GM19452 (cell line): ENCODE data around the gene SMIM44.

Source experiments
- ATAC-seq: cut with Tn5 transposase; IDR thresholded peaks from one replicate; pipeline ENCODE4 v1.9.1; 2021; ENCODE audit not compliant: unreplicated experiment

The SMIM44 gene

DNA sequence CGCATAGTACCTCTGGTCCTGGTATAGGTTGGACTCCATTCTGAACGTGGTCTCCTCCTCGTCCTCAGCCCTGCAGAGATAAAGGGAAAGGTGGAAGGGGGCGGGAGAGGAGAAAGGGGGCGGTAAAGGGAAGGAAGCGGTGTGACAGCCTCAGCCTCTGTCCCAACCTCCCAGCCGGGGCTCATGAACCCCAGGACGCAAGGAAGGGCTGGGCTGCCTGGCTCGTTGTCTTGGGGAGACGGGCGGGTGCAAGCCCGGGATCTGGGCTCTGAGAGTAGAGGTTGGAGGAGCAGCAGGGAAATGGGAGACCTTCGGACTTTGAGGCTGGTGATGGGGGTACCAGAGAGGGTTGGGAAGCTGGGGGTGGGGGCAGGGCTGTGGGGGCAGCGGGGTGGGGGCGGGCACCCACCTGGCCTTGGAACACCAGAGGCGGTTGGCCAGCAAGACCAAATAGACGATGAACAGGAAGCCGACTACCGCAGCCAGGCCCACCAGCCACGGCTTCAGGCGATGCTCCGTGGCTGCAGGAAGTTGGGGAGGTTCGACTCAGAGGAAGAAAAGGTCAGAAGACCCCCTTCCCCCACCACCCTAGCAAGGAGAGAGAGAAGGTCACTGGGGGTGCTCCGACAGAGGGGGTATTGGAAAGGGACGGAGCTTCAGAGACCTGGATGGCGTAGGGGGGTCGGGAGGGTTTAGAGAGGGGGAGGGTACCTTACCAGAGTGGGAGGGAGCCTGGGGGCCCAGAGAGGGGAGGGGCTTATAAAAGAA lies 4.6 kb downstream of the SMIM44 start:
- no peak for ATAC-seq

DNA sequence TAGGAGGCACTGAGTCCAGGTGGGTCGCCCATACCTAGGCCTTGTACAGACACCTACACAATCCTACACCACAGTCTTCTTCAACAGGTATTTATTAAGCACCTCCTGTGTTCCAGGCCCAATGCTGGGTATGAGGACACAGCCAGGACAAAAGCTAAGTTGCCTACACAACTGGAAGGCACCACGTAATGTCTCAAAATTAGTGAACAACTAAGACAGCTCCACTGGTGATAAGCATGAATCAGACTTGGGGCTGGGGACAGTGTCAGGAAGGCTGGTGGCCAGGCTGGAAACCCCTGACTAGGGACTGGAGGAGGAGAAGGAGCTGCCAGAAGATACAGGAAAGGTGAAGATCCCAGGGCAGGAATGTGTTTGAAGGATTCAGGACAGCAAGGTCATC lies 5.3 kb downstream of the SMIM44 start:
- no peak for ATAC-seq

DNA sequence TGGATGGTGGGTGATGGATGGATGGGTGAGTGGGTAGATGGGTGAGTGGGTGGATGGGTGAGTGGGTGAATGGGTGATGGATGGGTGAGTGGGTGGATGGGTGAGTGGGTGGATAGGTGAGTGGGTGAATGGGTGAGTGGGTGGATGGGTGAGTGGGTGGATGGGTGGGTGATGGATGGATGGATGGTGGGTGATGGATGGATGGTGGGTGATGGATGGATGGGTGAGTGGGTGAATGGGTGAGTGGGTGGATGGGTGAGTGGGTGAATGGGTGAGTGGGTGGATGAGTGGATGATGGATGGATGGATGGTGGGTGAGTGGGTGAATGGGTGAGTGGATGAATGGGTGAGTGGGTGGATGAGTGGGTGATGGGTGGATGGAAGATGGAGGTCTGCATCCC lies 5.7 kb downstream of the SMIM44 start:
- no peak for ATAC-seq

DNA sequence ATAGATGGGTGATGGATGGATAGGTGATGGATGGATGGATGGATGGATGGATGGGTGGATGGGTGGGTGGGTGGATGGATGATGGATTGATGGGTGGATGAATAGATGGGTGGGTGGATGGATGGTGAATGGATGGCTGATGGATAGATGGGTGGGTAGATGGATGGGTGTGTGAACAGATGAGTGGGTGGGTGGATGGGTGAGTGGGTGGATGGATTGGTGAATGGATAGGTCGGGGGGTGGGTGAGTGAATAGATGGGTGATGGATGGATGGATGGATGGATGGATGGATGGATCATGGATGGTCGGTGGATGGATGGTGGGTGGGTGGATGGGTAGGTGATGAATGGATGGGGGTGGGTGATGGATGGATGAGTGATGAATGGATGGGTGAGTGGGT lies 6.4 kb downstream of the SMIM44 start:
- no peak for ATAC-seq

DNA sequence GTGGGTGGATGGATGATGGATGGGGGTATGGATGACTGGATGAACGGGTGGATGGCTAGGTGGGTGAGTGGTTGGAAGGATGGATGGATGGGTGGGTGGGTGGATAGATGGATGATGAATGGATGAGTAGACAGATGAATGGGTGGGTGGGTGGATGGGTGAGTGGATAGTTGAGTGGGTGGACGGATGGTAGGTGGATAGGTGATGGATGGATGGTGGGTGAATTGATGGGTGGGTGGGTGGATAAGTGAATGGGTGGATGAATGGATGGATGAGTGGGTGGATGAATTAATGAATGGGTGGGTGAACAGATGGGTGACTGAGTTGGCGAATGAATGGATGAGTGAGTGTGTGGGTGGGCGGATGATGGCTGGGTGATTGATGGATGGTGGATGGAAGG lies 7.8 kb downstream of the SMIM44 start:
- no peak for ATAC-seq

DNA sequence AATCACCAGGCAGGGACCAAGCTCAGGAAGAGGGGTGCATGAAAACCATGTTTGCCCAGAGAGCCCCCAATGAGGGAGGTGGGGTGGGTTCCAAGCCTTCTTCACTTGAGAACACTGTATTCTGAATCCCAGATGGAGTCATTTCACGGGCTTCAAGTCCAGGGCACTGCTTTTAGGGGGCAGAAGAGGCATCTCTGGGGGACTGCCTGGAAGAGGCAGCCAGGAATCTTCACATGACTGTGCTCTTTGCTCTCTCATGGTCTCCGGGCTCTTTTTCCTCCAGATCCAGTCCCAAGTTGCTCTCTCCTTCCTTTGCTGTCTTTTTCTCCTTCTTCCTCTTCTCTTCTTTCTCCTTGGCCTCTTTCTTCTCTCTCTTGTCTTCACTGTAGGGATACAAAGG lies 8.6 kb downstream of the SMIM44 start:
- no peak for ATAC-seq

DNA sequence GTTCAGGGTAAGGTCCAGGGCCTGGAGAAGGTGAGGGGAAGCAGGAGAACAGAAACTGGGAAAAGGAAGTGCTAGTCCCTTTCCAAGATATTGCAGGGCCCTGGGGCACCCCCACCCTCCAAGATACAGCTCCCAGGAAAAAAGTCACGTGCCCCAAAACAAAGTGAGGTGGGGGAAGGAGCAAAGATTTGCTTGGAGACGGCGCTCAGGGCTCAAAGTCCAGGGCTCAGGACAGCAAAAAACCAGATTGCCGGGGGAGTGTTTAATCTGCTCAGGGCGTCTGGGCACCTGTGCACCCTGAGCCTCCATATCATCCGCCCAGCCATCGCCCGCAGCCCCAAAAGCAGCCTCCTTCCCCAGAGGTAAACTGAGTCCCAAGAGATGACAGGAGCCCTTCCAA lies 9.2 kb downstream of the SMIM44 start:
- no peak for ATAC-seq

DNA sequence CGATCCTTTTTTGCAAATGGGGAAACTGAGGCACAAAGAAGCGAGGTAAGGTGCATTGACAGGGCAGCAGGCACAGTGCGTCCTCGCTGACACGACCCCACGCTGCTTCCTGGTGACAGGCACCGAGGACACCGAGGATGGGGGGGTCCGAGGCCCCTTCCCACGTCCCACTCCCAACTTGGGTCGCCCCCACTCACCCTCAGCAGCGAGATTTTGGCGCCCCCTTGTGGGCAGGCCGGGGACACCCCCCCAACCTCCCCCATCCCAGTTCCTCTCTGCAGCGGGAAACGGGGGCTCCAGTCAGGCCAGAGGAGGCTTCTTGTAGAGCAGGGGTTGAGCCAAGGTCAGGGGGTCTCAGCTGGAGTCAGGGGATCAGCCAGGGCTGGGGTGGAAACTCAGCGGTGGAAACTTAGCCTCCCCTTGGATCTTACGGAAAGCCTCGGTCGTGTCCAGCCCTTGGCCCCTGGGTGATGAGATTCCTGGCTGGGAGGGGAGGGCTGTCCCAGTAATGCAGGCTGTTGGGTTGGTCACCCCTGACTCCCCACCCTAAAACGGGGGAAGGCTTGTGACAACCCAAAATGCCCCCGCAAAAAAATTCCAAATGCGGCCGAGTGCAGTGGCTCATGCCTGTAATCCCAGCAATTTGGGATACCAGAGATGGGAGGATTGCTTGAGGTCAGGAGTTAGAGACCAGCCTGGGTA lies 11.1 kb downstream of the SMIM44 start:
- ATAC-seq: no peak

DNA sequence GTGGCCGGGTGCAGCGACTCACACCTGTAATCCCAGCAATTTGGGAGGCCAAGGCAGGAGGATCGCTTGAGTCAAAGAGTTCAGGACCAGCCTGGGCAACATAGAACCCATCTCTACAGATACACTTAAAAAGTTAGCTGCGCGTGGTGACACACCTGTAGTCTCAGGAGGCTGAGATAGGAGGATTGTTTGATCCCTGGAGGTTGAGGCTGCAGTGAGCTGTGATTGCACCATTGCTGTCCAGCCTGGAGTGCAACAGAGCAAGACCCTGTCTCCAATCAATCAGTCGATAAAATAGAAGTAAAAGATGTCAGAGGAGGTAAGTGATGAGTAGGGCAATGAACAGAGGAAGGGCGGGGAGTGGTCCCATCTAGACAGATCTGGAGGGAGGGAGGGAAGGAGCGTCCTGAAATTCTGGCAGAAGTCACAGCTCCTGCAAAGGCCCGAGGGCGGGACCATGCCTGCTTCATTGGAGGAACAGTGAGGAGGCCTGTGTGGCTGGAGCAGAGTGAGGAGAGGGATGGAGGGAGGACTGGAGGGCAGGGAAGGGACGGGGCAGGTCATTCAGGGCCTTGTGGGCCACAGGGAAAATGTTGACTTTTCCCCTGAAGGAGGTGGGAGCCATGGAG lies 12.6 kb downstream of the SMIM44 start:
- ATAC-seq: no peak

DNA sequence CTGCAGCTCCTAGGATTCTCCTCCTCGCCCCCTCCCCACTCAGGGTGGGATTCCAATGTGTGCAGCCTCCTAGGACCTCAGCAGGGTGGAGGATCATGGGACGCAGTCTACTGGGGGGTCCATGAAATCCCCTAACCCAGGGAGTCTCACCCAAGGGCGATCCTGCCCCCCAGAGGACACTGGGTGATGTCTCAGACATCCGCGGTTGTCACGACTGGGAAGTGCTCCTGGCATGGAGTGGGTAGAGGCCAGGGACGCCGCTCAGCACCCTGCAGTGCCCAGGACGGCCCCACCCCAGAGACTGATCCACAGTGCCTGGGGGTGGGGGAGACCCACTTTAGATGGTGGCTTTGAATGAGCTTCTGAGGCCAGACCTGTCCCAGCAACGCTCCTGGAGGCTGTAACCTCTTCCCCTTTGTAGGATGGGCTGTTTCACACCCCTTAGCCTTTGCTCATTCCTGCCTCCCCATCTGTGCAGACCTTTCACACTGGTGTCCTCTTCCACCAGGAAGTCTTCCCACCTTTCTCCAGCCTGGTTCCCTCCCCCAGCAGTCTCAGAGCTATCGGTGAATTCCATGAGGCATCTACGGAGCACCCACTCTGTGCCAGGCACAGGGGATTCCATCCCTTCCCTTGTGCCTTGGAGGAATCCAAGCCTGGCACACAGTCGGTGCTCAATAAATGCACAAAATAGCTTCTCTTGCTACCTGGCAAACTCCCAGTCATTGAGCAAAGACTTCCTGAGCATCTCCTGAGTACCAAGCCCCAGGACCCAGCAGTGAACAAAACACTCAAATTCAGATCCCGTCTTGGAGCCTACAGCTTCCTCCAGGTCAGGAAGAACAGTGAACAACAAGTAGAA lies 13.4 kb downstream of the SMIM44 start:
- ATAC-seq: no peak

DNA sequence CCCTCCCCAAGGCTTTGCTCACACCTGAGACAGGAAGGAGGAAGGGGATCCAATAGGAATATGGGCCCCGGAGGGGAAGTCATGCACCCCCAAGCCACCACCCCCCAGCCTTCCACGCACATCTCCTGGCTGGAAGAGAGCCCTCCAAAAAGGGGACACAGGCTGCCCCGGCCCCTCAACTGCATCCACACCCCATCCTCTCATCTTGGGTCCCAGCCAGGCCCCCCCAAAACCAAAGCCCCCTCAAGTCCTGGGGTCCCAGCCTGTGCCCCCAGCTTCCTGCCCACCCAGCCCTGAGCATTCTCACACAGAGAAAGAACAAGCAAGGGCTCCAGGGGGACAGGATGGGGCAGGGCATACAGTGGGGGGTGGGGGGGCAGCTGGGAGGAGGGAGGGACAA lies 15.0 kb downstream of the SMIM44 start:
- ATAC-seq: no peak

DNA sequence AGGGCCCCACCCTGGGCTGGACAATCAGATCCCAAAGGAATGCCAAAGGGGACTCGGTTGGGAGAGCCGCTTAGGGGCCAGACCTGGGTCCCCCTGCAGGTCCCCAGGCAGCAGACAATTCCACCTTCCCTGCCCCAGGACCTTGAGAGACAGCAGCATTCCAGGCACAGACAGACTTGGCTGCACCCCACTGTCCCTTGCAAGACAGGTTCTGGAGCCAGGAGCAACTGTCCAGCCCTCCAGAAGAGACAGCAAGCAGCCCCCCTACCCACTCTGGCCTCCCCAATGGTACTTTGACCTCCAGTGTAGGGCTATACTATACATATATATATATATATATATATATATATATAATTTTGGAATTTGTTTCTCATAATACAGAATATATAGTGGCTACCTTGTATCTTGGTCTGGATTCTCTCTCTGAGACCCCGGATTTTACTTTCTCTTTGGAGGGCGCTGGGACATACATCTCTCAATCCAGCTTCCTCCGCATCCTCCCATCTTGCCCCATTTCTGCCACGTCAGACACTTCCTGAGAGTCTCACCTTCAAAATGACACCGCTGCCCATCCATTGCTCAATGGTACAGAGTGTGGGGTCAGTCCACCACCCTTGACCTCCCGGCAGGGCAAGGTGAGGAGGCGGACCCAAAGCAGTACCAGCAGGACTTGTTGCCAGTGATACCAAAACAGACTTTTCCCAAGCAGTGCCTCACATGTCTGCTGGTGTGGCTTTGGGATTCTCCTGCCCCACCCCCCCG lies 15.6 kb downstream of the SMIM44 start:
- no peak for ATAC-seq

DNA sequence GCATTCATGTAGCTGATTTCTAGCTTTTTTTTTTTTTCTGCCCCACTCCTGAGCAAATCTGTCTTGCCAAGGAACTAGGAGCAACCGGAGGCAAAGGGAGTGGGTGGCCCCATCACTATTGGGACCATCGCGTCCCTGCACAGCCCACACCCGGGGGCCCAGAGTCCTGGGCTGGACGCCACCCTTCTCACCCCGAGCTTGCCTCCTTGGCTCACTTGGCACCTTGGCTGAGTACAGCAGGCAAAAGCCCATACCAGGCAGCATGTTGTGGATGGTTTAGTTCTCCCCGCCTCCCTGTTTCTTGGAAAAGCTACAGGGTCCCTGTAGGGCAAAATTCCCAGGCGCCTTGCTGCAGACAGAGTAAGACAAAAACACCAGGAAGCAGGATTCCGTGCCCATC lies 16.6 kb downstream of the SMIM44 start:
- no peak for ATAC-seq

DNA sequence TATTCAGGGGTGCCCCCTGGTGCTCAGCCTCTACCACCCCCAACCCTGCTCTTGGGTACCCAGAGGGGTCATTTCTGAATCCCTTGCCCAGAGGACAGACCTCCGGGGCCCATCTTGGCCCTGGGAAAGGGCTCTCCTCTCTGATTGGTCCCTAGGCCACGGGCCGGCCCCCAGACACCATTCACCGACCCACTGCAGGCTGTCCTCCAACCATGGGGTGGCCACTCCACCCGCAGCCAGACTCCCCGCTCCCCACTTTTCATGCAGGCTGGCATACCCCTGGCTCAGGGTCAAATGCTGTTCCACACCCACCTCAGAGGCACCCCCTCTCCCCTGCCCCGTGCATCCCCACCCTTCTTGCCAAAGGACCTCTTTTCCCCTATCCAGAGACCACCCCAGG lies 17.7 kb downstream of the SMIM44 start:
- ATAC-seq: no peak

DNA sequence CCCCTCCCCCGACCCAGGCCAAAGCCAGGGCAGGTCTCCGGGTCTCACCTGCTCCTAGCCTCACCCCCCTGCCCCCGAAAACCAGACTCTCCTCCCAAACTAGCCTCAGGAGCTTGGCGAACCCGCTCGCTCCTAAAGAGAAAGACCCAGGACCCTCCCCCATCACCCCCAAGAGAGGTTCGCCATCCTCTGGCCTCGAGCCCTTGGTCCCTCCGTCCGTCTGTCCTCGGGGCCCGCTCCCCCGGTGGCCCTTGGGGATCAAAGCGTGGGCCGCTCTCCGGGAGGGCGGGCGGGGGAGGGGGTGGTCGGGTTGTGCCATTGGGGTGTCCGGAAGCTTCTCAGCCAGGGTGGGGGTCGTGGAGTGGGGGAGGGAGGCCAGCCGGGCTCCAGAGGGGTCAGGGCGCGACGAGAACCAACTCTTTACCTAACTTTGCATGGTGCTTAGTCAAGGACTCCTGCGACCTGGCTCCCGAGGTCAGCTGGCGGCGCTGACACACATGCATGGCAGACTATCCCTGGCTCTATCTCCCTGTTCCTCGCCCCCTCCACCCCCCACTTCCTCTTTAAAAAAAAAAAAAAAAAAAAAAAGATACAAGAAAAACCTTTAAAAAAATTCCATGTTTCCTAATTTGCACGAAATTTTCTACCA lies 18.5 kb downstream of the SMIM44 start:
- ATAC-seq: no peak

DNA sequence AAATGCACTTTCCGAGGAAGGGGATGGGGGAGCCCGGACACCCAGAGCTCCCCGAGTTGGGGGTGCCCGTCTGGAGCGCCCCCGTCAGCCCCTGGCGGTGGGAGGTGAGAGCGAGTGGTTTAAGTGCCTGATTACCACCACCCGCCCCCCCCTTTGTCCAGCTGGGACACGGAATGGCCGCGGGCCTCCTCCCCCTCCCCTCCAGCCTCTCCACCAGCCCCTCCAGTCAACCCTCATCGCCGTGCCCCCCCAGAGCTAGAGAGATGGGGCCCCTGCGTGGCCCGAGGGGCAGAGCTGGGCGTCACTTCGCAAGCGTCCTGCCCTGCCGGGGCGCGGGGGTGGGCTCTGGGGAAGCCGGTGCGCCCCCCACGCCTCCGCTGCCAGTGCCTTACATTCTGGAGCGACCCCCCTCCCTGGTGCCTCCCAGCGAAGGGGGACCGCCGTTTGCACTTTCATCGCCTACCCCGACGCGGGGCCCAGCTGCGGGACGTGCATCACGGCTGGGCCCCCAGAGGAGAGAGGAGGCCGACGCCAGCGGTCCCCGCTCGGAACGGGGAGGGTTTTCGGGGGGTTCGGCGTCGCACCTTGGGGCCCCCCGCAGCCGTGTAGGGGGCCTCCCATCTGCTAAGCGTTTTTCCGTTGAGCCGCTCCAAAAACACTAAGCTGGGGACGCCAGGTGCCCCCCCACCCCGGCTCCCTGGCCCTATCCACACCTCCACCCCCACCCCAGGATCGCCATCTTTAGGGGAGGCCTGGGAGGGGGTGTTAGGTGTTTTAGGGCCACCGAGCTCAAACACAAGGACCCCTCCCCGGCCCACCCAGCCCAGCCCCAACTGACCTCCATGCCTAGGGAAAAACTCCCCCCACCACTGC lies 19.3 kb downstream of the SMIM44 start:
- ATAC-seq: no peak

DNA sequence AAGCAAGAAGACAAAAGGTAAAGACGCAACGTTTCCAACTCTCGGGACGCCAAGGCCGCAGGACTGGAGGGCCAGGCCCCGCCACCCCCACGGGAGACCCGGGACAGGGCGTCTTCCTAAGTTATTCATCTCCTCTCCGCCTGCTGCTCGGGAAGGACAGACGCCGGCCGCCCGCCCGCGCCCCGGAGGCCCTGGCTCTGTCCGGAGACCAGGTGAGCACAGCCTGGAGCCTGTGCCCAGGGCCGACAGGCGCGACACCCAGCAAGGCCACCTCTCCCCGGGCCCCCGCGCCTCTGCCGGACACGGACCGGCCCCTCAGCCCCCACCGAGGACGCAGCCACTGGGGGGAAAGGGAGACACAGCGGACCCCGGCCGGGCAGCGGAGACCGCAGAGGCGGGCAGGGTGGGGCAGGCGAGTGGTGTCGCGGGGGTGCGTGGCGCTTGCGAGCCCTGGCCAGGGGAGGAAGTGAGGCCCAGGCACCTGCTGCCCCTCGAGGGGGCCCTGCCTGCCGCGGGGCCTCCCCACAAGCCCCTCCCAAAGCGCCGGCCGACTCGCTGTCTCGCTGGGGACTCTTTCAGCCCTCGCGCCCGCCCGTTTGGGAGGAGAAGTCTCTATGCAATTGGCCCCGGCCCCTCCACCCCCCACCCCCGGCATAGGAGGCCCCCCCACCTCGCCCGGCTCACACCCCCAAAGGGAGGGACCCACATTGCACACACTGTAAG lies 20.1 kb downstream of the SMIM44 start:
- ATAC-seq: no peak

DNA sequence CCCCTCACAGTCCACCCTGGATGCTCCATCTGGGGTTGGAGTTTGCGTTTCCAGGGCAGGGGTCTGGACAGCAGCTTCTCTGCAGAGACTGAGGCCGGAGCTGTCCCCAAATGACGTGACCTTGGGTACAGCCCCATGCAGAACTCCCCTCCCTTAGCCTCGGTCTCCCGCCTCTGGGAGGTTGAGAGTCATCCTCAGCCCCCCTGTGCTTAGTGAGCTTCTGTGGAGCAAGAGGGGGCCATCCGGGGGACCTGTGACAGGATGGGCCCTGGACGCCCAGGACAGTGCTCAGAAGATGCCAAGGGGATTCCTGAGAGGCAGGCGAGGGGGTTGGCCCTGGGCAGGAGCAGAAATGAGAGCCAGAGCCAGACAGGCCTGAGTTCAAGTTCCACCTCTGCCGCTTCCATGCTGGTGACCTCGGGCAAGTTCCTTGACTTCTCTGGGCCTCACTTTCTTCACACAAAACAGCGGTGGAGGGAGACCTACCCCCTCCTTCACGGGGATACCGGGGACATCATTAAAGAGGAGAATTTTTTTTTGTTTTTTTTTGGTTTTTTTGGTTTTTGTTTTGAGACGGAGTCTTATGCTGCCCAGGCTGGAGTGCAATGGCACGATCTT lies 23.2 kb downstream of the SMIM44 start:
- ATAC-seq: no peak
